Embryonic facial prominence (tissue), 1 donor: ENCODE data around the gene USP34.

Experiments
- DNase-seq: peaks from one replicate; pipeline ENCODE4 v3.0.0-alpha.2; 2016; ENCODE audit errors: extremely low spot score

Gene USP34

DNA sequence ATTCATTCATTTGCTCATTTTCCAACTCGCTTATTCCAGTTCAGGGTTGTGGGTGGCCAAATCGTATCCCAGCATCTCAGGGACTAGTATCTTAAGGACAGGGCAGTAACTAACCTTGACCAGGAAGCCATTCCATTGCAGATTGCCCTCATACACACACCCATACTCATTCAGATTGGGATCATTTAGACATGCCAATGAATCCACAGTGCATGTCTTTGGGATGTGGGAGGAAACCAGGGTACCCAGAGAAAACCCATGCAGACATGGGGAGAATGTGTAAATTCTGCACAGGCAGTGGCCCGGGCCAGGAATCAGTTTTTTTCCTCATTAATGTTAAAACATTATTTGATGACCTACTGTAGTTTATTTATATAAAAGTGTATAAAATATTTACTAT lies 150.7 kb downstream of the USP34 start:
- DNase-seq = no peak

DNA sequence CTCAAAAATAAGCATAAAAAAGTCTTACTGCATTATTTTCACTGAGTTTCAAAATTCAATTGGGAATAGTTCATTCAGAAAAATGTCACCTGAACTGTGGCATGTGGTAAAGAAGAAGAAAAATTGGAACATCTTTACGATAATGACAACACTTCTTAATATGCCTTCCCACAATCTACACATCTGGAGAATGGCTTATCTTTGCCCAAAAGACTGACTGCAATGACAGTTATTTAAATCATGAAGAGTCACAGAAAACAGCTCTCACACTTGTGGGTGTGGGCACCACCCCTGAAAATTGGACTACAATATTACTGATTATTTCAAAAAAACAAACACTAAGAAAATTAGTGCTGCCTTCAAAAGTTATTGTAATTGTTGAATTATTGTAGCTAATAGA lies 152.3 kb downstream of the USP34 start:
- DNase-seq = no peak

DNA sequence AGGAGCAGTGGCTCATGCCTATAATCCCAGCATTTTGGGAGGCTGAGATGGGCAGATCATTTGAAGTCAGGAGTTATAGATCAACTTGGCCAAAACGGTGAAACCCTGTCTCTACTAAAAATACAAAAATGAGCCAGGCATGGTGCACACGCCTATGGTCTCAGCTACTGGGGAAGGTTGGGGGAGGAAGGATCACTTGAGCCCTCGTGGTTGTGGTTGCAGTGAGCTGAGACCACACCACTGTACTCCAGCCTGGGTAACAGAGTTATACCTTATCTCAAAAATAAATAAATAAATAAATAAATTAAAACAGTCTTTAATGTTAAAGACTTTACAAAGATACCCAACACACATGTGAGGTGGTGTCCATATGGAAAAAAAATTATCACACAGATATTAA lies 174.9 kb downstream of the USP34 start:
- no peak for DNase-seq

DNA sequence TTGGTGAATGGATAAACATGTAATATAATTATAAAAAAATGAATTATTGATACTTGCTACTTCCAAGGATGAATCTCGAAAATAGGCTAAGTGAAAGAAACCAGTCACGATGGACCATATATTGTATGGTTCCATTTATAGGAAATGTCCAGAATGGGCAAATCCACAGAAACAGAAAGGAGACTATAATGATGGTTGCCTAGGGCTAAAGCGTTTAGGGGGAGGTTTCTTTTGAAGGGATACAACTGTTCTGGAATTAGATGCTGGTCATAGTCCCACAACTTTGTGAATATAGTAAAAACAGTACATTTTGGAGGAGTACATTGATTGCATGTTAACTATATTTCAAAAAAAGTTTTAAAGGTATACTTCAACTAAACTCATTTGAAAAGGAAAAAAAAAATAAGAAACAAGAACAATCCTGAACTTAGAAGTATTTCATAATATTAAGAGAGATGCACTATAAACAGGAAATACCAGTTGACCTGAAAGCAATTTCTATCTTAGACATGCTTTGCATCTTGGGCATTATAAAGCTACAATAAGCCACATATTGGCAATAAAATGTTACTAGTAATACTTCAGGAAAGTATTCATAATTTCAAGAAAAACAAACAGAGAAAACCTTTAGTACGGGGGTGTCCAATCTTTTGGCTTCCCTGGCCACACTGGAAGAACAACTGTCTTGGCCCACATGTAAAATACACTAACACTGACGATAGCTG lies 178.9 kb downstream of the USP34 start:
- DNase-seq = no peak

DNA sequence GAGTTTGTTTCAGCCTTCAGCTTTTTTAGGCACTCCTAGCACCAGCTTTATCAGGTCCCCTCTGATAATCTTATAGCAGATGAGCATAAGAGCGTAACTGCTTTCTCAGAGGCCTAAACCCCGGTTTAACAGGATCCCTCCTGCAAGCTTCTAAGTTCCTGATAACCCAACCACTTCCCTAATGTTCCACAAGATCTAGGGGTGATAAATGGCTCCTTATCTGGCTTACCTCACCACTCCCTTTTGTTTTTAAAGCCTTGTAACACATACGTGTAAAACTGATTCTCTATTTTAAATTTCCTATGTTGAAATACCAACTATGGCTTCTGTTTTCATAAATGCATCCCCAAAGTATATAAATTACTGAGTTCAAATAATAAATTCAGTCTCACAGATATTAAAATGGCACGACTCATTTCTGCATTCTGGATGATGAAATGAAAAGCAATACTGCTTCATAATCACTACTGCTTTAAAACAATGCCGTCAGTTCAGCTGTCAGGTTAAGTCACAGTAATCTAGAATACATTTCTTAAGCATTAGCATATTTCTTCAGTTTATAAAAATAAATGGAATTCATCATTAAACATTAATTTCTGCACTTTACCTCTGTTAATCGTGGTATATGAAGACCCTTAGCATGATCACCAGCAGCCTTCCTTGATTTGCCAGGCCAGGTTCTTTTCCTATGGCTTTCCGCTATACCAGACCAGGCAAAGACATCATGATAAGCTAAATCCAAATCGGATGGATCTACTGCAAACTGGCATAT lies 182.6 kb downstream of the USP34 start:
- no peak for DNase-seq

DNA sequence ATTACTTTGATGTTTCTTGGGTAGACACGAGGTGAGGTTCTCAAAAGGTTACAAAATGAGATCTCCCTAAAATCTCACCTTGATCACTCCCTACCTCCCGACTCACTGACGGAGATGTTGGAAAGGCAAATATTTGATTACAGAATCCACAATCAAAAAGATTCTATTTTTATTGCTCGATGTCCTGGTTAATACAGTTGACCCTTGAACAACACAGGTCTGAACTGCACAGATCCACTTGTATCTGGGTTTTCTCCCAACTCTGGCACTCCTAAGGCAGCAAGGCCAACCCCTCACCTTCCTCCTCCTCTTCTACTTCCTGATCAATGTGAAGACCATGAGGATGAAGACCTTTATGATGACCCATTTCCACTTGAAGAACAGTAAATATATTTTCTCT lies 183.6 kb downstream of the USP34 start:
- DNase-seq = no peak

DNA sequence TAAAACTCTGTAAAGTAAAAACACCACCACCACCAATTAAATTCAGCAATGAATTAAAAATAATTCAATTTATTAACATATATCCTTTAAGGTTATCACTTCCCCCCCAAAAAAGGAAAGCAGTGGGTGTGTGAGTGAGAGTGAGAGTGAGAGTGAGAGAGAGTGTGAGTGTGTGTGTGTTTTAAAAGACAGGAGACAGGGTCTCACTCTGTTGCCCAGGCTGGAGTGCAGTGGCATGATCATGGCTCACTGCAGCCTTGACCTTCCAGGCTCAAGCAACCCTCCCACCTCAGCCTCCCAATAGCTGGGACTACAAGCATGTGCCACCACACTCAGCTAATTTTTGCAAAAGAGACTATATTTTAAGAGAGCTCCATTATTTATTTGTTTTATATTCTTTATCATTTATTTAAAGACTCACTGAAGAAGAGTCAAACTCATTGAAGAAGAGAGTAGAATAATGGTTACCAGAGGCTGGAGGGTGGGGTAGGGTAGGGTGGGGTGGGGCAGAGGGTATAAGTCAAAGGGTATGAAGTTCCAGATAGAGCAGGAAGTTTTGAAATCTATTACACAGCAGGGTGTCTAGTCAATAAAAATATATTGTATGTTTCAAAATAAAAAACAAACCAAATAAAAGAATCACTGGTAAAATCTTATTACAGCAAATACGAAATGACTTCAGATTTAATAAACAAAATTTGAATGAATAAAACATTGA lies 187.3 kb downstream of the USP34 start:
- no peak for DNase-seq

DNA sequence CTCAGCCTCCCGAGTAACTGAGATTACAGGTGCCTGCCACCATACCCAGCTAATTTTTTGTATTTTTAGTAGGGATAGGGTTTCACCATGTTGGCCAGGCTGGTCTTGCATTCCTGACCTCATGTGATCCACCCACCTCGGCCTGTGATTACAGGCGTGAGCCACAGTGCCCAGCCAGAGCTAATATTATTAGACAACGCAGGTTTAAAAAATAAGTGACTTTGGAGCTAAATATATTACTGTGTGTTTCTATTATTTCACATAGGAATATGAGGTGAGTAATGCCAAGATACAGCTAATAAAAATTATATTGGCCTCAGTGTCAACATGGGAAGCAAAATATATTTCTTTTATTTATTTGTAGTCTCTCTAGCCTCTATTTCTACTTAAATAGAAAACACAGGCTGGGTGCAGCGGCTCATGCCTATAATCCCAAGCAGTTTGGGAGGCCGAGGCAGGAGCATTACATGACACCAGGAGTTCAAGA lies 188.7 kb downstream of the USP34 start:
- DNase-seq = no peak

DNA sequence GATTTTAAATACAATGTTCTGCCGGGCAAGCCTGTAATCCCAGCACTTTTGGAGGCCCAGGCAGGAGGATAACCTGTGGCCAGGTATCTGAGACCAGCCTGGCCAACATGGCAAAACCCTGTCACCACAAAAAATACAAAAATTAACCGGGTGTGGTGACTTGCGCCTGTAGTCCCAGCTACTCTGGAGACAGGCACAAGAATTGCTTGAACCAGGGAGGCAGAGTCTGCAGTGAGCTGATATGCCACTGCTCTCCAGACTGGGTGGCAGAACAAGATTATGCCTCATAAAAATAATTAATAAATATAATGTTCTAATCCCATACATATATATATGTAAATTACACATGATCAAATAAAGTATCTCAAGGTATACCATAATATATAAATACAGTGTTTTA lies 189.6 kb downstream of the USP34 start:
- no peak for DNase-seq

DNA sequence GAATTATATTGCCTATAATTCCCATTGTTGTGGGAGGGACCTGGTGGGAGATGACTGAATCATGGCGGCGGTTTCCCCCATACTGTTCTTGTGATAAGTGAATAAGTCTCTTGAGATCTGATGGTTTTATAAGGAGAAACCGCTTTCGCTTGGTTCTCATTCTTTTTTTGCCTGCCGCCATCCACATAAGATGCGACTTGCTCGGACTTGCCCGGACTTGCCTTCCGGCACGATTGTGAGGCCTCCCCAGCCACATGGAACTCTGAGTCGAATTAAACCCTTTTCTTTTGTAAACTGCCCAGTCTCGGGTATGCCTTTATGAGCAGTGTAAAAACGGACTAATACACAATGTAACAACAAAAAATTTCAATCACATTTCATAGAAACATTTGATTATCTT lies 193.1 kb downstream of the USP34 start:
- no peak for DNase-seq

DNA sequence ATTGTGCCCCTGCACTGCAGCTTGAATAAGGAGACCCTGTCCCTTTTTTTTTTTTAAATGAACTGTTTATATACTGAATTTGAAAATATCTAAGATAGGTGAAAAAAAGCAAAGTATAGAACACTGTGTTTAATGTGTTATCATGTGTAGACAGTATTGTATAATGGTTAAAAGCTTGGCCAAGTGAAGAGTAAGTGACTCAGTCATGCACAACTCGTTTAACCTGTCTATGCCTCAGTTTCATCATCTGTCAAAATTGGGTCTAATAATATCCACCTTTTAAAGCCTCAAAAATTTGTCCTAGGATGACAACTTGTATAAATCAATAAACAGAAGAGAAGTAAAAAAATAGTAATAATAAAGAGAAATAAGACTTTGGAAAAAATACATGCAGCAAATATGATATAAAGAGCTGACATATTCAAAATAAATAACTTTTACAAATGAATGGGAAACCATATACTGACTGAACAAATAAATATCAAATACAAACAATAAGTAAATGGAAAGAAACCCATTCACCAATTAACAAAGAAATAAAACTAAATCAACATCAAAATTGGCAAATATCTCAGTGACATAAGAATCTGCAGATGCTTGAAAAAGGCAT lies 195.2 kb downstream of the USP34 start:
- no peak for DNase-seq

DNA sequence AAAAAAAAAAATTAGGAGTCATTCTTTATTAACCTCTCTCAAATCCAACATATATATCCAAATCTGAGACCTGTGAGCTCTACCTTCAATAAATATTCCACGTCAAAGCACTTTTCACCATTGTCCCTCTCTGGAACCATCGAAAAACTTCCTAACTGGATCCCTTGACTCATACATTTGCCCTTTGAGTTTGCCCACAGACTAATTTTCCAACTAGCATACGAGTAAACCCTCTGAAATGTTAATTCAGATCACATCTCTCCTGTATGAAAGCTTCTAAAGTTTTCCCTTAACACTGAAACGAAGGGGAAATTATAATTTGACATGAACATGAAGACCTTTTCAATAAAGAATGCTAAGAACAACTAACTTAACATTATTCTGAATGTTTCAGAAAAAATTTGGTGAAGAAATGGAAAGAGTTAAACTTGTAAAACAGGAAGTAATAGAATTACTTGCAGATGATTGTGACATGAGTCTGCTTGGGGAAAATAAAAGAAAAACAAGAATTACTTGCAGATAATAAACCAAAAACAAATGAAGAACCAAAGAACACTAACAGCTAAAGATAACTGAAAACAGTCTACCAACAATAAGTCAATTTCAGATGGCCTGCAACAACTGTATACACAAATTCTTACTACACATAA lies 198.3 kb downstream of the USP34 start:
- no peak for DNase-seq

DNA sequence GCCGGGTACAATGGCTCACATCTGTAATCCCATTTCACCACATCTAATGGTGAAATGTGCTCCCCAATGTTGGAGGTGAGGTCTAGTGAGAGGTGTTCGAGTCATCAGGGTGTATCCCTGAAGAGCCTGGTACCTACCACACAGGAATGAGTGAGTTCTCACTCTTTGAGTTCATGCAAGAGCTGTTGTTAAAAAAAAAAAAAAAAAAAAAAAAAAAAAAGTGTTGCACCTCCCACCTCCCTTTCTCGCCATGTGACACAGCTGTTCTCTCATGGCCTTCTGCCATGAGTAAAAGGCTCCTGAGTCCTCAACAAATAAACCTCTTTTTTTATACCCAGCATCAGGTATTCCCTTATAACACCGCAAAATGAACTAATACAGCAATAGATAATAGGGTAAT lies 202.6 kb downstream of the USP34 start:
- DNase-seq = no peak

DNA sequence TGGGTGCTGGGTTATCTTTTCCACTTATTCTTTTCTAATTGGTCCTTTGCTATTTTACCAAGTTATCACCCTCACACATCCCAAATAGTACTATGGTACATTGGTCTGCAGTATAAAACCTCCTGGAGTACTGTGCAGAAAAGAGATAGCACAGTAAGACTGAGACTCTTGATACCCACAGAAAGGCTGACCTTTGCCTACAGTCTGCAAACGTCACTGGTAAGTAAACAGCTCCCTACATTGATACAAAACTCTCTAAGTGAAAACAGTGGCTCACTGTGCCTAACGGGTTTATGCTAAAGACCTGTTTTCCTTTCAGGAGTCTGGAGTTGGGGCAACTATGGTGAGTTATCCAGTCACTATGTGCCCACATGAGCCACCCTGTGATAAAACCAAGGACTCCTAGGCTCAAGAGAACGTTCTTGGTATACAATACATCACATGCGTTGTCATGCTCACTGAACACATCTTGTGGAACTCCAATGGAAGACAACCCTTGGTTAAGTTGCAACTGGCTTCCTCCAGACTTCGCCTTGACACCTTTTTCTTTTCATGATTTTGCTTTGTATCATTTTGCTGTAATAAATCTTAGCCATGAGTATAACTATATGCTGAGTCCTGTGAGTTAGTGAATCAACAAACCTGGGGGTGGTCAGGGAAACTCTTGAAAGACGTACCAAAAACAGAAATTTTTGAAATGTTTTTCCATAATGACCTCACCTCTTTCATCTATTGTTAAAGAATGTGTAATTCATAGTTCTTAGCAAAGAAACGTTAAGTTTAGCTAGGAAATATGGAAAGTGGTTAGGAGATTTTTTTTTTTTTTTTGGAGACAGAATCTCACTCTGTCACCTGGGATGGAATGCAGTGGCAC lies 204.0 kb downstream of the USP34 start:
- no peak for DNase-seq

DNA sequence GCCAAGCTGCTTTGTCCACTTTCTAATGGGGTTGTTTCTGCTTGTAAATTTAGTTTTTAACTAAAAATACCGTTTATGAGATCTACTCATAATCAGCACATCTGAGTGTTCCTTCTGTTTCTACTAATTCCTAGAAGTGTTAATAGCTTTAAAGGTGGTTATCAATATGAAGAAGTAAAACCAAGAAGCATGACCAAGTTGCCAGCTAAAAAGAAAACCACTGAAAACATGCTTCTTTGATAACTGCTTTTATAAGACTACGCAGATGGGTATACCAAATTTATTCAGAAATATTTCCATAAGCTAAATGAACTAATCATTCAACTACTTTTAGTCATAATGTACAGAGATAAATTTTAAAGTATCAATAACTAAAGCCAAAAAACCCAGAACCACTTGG lies 207.1 kb downstream of the USP34 start:
- DNase-seq = no peak

DNA sequence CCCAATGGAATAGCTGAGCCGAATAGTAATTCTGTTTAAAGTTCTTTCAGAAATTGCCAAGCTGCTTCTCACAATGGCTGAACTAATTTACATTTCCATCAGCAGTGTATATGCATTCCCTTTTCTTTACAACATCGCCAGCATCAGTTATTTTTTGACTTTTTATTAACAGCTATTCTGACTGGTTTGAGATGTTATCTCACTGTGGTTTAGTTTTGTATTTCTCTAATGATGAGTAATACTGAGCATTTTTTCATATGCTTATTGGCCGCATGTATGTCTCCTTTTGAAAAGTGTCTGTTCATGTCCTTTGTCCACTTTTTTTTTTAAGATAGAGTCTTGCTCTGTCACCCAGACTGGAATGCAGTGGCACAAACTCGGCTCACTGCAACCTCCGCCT lies 208.2 kb downstream of the USP34 start:
- DNase-seq = no peak

DNA sequence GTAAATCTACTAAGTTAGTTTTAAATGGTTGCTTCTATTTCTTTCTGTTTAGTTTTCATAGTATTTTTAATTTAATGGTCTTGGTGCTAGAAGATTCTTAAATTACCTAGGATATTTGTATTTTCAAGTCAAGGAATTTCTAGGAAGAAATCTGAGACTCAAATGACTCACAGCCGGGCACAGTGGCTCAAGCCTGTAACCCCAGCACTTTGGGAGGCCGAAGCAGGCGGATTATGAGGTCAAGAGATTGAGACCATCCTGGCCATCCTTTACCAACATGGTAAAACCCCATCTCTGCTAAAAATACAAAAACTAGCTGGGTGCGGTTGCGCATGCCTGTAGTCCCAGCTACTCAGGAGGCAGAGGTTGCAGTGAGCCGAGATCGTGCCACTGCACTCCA lies 213.4 kb downstream of the USP34 start:
- DNase-seq = no peak

DNA sequence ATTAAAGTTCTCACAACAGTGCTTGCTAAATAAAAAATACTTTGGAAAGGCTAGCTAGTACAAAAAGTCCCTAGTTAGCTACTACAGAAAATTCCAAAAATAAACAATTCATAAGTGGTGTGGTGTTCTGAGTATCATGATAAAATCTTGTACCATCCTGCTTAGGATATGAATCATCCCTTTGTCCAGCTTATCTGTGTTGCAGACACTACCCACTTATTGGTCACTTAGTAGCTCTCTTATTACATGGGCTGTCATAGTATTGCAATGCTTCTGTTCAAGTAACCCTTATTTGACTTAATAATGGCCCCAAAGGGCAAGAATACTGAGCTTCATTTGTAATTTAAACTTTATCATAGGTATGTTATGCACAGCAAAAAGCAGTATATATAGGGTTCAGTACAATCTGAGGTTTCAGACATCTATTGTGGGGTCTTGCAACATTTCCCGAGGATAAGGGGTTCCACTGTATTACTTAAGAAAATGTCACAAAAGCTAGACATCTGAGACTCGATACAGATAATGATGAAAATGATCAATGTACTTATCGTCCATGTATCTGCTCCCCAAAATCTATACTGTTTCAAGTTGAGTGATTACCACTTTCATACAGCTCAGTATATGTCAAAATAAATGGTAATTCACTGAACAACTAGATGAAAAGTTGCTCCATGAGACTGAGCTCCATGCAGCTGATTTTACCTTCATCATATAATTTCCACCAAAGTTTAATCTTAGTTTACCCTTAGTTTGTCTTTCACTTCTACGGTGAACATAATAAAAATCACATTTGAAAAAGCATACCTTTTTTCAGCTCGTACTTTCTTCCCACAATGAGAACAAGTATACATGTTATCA lies 215.1 kb downstream of the USP34 start:
- DNase-seq = no peak

DNA sequence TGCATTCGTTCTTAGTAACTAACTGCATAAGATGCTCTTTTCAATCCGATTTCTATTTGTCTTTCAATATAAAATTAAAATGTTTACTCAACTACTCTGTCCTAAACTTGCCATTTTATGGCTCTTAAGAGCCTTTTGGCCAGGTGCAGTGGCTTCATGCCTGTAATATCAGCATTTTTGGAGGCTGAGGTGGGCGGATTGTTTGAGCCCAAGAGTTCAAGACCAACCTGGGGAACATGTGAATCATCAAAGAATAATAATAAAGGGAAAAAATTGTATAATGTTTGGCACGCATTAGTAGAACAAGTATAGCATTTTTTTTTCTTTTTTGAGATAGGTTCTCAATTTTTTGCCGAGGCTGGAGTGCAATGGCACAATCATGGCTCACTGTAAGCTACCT lies 216.4 kb downstream of the USP34 start:
- DNase-seq = no peak

DNA sequence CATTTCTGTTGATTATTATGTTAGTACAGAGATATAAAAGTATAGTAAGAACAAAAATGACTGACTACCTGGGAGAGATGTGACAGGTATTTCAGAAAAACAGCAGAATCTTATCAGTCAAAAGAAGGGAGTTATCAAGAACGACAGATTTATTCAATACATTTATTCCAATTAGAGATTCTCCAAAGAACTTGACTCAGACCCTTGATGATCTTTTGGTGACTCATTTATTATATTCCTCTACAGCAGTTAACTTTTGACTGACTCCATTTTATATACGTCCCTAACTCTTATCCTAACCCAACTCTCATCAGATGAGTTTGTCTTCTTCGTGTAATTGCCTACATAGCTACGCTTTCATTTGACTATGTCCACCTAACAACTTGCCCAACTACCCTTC lies 217.8 kb downstream of the USP34 start:
- no peak for DNase-seq
